Right lobe of liver (tissue), 6 donors: Measurements from ENCODE around the gene CEP20. TPM values are rescaled to one million over a fixed set of nuclear protein-coding genes. Genes with fewer than 3 reads are reported as not detected.
"Not testable (repeated sequence)": the region's sequence is repeated elsewhere in the genome, so short reads cannot be mapped to it uniquely, and the experiment has no call there.

Experiments
- ATAC-seq, 4 donors: fragments of 200-7000 bp; cut with Tn5 transposase; one replicate each; pipeline ENCODE4 v1.9.1; 2020; ENCODE audit warnings: mild to moderate bottlenecking in 4 of 4, moderate library complexity in 4 of 4
- DNase-seq, 3 donors: peaks; one replicate each; pipeline ENCODE4 v3.0.0-alpha.2; 2020
- H3K27ac ChIP-seq, 3 donors: fragments of 200-600 bp; one replicate each; pipeline ENCODE4 v1.8.0; 2022
- H3K27me3 ChIP-seq, 2 donors: fragments of 200-600 bp; one replicate each; pipeline ENCODE4 v1.8.0; 2022
- H3K36me3 ChIP-seq, 4 donors: fragments of 200-600 bp; sonication (generic) in 1 of 4; one replicate each; pipeline versions ENCODE4 v1.5.1 to v1.8.0; 2017 to 2022; ENCODE audit warnings: control low read depth in 1 of 4
- H3K4me1 ChIP-seq, 4 donors: fragments of 200-600 bp; sonication (generic) in 1 of 4; one replicate each; pipeline versions ENCODE4 v1.5.1 to v1.8.0; 2017 to 2022; ENCODE audit warnings: control low read depth in 1 of 4
- H3K4me3 ChIP-seq, 3 donors: fragments of 200-600 bp; one replicate each; pipeline ENCODE4 v1.8.0; 2022
- H3K9me3 ChIP-seq, 4 donors: fragments of 200-600 bp; sonication (generic) in 1 of 4; one replicate each; pipeline versions ENCODE4 v1.5.1 to v1.8.0; 2017 to 2022; ENCODE audit warnings: control low read depth in 1 of 4
- POLR2A ChIP-seq: fragments of 450-650 bp; IDR thresholded peaks from one replicate; pipeline ENCODE4 v1.6.1; 2017; ENCODE audit warnings: antibody characterized with exemption, mild to moderate bottlenecking
- WGBS: methylation state at CpG from one replicate; pipeline ENCODE4 v1.1.6; 2018; ENCODE audit warnings: low coverage, low lambda C conversion rate; ENCODE audit not compliant: insufficient coverage; ENCODE audit errors: missing lambda C conversion rate; 5-methylcytosine and 5-hydroxymethylcytosine counted together
- intact Hi-C, 2 donors: fragments of 100-400 bp; cut with DNase I; formaldehyde crosslinking; loops; one replicate each; pipeline versions ENCODE4 v1.11.2 to v1.14.1; 2022
- total RNA-seq, 6 experiments: library from RNA; depleted of rRNA in 2 of 6; stranded (reverse); fragments of >200 nt in 2 of 6; fragmentation: NEBNext Ultra II Directional in 3 of 6; extraction: Animal tissue kit (Norgen Biotek cat#: 25700) in 3 of 6; gene quantifications; one replicate each; pipeline versions ENCODE4 v1.1.0 to v1.2.4, GENCODE V29; 2016 to 2023
- TF ChIP-seq, protein P1 (sequence below), 4 donors: fragments of 200-600 bp in 3 of 4; fragments of 450-650 bp in 1 of 4; IDR thresholded peaks; one replicate each; pipeline versions ENCODE4 v1.5.1 to v1.8.0; 2016 to 2022; ENCODE audit warnings: antibody characterized with exemption in 4 of 4, mild to moderate bottlenecking in 2 of 4
- donor health status: DM: no; HTN: yes; CAD: no.
- donor health status: DM: no; HTN: no; CAD: no.
- donor health status: DM: no; HTN: no; CAD: no.
- donor health status: DM: no; HTN: yes; CAD: no.
- donor health status: DM: no; HTN: yes; CAD: no.

The CEP20 gene
- total RNA-seq, 6 experiments from 2014 or later: 13.3 to 28.3 (median 18.3) TPM

GRCh38 chr16:15854906-15855703, 33.3 kb downstream of the CEP20 start:
- Histone ChIP-seq H3K9me3 (no peaks in the 10 kb centered on the region), H3K27ac (no peak overlapping the region), H3K36me3 (no peaks in the 10 kb centered on the region), H3K4me3 (no peak overlapping the region), H3K4me1 (no peaks in the 10 kb centered on the region), H3K27me3 (no peaks in the 10 kb centered on the region)
- intact Hi-C loops: no loop called here
- ATAC-seq: no peak
- DNase-seq: no peak
- TF ChIP-seq, protein P1, sequence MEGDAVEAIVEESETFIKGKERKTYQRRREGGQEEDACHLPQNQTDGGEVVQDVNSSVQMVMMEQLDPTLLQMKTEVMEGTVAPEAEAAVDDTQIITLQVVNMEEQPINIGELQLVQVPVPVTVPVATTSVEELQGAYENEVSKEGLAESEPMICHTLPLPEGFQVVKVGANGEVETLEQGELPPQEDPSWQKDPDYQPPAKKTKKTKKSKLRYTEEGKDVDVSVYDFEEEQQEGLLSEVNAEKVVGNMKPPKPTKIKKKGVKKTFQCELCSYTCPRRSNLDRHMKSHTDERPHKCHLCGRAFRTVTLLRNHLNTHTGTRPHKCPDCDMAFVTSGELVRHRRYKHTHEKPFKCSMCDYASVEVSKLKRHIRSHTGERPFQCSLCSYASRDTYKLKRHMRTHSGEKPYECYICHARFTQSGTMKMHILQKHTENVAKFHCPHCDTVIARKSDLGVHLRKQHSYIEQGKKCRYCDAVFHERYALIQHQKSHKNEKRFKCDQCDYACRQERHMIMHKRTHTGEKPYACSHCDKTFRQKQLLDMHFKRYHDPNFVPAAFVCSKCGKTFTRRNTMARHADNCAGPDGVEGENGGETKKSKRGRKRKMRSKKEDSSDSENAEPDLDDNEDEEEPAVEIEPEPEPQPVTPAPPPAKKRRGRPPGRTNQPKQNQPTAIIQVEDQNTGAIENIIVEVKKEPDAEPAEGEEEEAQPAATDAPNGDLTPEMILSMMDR (IDR thresholded peaks at IDR 0.05): no peak
- no peak for TF ChIP-seq POLR2A
- 35% methylated on average over 14 of the region's 15 CpGs for WGBS

GRCh38 chr16:15854061-15854460, 34.3 kb downstream of the CEP20 start:
- DNase-seq (no peak), ATAC-seq (no peak)
- Histone ChIP-seq H3K9me3 (no peaks in the 10 kb centered on the region), H3K27me3 (no peaks in the 10 kb centered on the region), H3K4me1 (no peaks in the 10 kb centered on the region), H3K4me3 (no peak overlapping the region), H3K27ac (no peak overlapping the region), H3K36me3 (no peaks in the 10 kb centered on the region)
- TF ChIP-seq POLR2A: no peak
- TF ChIP-seq, protein P1 (IDR thresholded peaks at IDR 0.05): no peak
- intact Hi-C loops: no loop called here
- WGBS: 52% methylated on average over 3 of the region's 3 CpGs

DNA sequence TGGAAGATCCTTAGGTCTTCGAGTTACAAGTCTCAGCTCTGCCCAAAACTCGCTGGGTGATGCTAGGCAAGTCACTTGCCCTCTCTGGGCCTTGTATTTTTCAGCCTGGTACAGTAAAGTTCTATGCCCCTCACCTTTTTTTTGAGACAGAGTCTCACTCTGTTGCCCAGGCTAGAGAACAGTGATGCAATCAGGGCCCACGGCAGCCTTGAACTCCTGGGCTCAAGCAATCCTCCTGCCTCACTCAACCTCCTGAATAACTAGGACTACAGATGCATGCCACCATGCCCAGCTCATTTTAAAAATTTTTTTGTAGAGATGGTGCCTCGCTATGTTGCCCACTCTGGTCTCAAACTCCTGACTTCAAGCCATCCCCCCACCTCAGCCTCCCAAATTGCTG, 35.4 kb downstream of the CEP20 start:
- intact Hi-C loops: no loop called here
- DNase-seq (no peak), ATAC-seq (no peak)
- H3K4me3 ChIP-seq: no peak overlapping the region
- no peaks in the 10 kb centered on the region for H3K36me3 ChIP-seq
- H3K4me1 ChIP-seq: no peaks in the 10 kb centered on the region
- TF ChIP-seq, protein P1 (IDR thresholded peaks at IDR 0.05): no peak
- TF ChIP-seq POLR2A: no peak
- no peaks in the 10 kb centered on the region for H3K9me3 ChIP-seq
- WGBS: 48% methylated on average over 3 of the region's 4 CpGs
- H3K27me3 ChIP-seq: no peaks in the 10 kb centered on the region
- no peak overlapping the region for H3K27ac ChIP-seq

- H3K4me1 ChIP-seq, H3K4me3 ChIP-seq, H3K36me3 ChIP-seq, DNase-seq, ATAC-seq, H3K27ac ChIP-seq, intact Hi-C loops, H3K9me3 ChIP-seq, H3K27me3 ChIP-seq: not testable (repeated sequence)
- WGBS: 79% methylated on average over 5 of the region's 6 CpGs
Observed at GRCh38 chr16:15850555-15850954, 37.8 kb downstream of the CEP20 start.

DNA sequence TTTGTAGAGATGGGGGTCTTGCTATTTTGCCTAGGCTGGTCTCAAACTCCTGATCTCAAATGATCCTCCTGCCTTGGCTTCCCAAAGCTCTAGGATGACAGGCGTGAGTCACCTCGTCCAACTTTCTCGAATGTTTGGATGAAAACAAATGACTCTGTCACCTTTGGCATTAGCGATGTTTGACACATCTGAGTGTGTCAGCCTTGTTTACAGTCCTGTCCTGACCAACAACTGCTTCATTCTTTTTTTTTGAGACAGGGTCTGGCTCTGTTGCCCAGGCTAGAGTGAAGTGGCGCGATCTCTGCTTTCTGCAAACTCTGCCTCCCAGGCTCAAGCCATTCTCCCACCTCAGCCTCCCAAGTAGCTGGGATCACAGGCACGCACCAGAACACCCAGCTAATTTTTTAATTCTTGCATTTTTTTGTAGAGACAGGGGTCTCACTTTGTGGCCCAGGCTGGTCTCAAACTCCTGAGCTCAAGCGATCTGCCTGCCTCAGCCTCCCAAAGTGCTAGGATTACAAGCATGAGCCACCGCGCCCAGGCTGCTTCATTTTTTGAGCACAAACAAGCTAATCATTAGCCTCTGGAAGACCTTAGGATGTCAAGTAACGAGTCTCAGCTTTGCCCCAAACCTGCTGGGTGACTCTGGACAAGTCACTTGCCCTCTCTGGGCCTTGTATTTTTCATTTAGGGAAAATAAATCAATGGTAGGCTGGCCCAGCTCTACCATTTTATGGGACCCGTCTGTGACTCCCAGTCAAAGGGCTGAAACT, 39.0 kb downstream of the CEP20 start:
- Histone ChIP-seq H3K27me3 (no peaks in the 10 kb centered on the region), H3K4me1 (no peaks in the 10 kb centered on the region), H3K9me3 (no peaks in the 10 kb centered on the region), H3K27ac (no peak overlapping the region), H3K4me3 (no peak overlapping the region), H3K36me3 (no peaks in the 10 kb centered on the region)
- TF ChIP-seq, protein P1 (IDR thresholded peaks at IDR 0.05): no peak
- TF ChIP-seq POLR2A: no peak
- no peak for DNase-seq
- 52% methylated on average over 10 of the region's 12 CpGs for WGBS
- intact Hi-C loops: no loop called here
- ATAC-seq: no peak
